ENCODE measurements around the gene STS.

The STS gene

DNA sequence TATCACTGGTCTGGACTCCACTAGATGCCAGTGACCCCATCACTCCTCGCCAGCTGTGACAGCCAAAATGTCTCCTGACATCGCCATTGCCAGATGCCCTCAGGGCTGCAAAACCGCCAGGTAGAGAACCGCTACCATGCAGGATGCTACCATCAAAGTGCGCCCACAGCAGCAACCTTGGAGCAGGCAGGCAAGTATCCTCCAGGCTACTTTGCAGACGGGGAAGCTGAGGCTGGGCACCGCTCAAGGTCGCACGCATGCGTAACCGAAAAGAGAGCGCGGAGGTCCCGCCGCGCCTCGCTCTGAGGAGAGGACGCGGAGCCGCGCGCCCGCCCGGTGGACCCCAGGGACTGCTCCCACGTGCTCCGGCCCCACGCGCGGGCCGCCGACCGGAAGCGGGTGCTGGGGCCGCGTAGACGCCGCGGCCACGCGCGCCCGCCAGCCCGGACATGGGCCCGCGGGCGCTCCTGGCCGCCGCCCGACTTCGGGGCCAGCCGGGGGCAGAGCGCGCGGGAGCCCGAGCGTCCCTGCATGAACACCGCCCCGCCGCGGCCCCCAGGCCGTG is at the start of gene STS:
Gene STS, plus strand, starts transcription at position 300 of the 565 bp plus-strand sequence. CDS start 105,488 bp downstream, outside the sequence.
- Histone ChIP-seq H3K36me3 (ENCODE audit: insufficient read depth, low read length) (no peaks in the 10 kb centered on the region), H3K27me3 (ENCODE audit: insufficient read depth, low read length) (no peaks in the 10 kb centered on the region), H3K4me1 (ENCODE audit: control insufficient read depth, insufficient read depth, low read length, unreplicated experiment) (peaks cover 18% of the 10 kb centered on the region), H3K79me2 (ENCODE audit: control insufficient read depth, insufficient read depth, low read length, unreplicated experiment) (peaks cover 53% of the 10 kb centered on the region), H3K27ac (ENCODE audit: low read depth, low read length) (peak within 1 kb of the TSS; percentile 86), H2AFZ (ENCODE audit: low read length, unreplicated experiment) (peak within 1 kb of the TSS; percentile 100), H3K4me3 (ENCODE audit: low read depth, low read length) (peak within 1 kb of the TSS; percentile 100)

- H2AFZ ChIP-seq (ENCODE audit: low read length, unreplicated experiment): no peak overlapping the region
- no peak overlapping the region for H3K27ac ChIP-seq (ENCODE audit: low read depth, low read length)
- peaks cover 19% of the 10 kb centered on the region for H3K36me3 ChIP-seq (ENCODE audit: insufficient read depth, low read length)
- H3K27me3 ChIP-seq (ENCODE audit: insufficient read depth, low read length): no peaks in the 10 kb centered on the region
- H3K4me3 ChIP-seq (ENCODE audit: low read depth, low read length): no peak overlapping the region
- peaks cover 20% of the 10 kb centered on the region for H3K79me2 ChIP-seq (ENCODE audit: control insufficient read depth, insufficient read depth, low read length, unreplicated experiment)
- H3K4me1 ChIP-seq (ENCODE audit: control insufficient read depth, insufficient read depth, low read length, unreplicated experiment): no peaks in the 10 kb centered on the region
Observed at GRCh38 chrX:7100022-7100421, 47.5 kb upstream of the STS start.

GRCh38 chrX:7102119-7102518 is 45.4 kb upstream of the STS start:
- Histone ChIP-seq H3K27me3 (ENCODE audit: insufficient read depth, low read length) (no peaks in the 10 kb centered on the region), H2AFZ (ENCODE audit: low read length, unreplicated experiment) (no peak overlapping the region), H3K4me1 (ENCODE audit: control insufficient read depth, insufficient read depth, low read length, unreplicated experiment) (no peaks in the 10 kb centered on the region), H3K4me3 (ENCODE audit: low read depth, low read length) (no peak overlapping the region), H3K27ac (ENCODE audit: low read depth, low read length) (no peak overlapping the region), H3K36me3 (ENCODE audit: insufficient read depth, low read length) (peaks cover 24% of the 10 kb centered on the region), H3K79me2 (ENCODE audit: control insufficient read depth, insufficient read depth, low read length, unreplicated experiment) (peaks cover 24% of the 10 kb centered on the region)

GRCh38 chrX:7106649-7107048 is 40.9 kb upstream of the STS start:
- Histone ChIP-seq H3K4me1 (ENCODE audit: control insufficient read depth, insufficient read depth, low read length, unreplicated experiment) (peaks cover 2% of the 10 kb centered on the region), H3K4me3 (ENCODE audit: low read depth, low read length) (no peak overlapping the region), H3K27me3 (ENCODE audit: insufficient read depth, low read length) (no peaks in the 10 kb centered on the region), H2AFZ (ENCODE audit: low read length, unreplicated experiment) (no peak overlapping the region), H3K36me3 (ENCODE audit: insufficient read depth, low read length) (peaks cover 24% of the 10 kb centered on the region), H3K79me2 (ENCODE audit: control insufficient read depth, insufficient read depth, low read length, unreplicated experiment) (peaks cover 14% of the 10 kb centered on the region), H3K27ac (ENCODE audit: low read depth, low read length) (no peak overlapping the region)

- peaks cover 2% of the 10 kb centered on the region for H3K4me1 ChIP-seq (ENCODE audit: control insufficient read depth, insufficient read depth, low read length, unreplicated experiment)
- H3K36me3 ChIP-seq (ENCODE audit: insufficient read depth, low read length): peaks cover 19% of the 10 kb centered on the region
- H3K27me3 ChIP-seq (ENCODE audit: insufficient read depth, low read length): no peaks in the 10 kb centered on the region
- H3K4me3 ChIP-seq (ENCODE audit: low read depth, low read length): no peak overlapping the region
- peaks cover 20% of the 10 kb centered on the region for H3K79me2 ChIP-seq (ENCODE audit: control insufficient read depth, insufficient read depth, low read length, unreplicated experiment)
- no peak overlapping the region for H3K27ac ChIP-seq (ENCODE audit: low read depth, low read length)
- no peak overlapping the region for H2AFZ ChIP-seq (ENCODE audit: low read length, unreplicated experiment)
Observed at GRCh38 chrX:7108030-7108429, 39.5 kb upstream of the STS start.

- Histone ChIP-seq H2AFZ (ENCODE audit: low read length, unreplicated experiment) (no peak overlapping the region), H3K27me3 (ENCODE audit: insufficient read depth, low read length) (no peaks in the 10 kb centered on the region), H3K27ac (ENCODE audit: low read depth, low read length) (no peak overlapping the region), H3K36me3 (ENCODE audit: insufficient read depth, low read length) (0 out of 2 replicates have a peak, but pooled peaks cover 10% of the 10 kb centered on the region), H3K4me3 (ENCODE audit: low read depth, low read length) (no peak overlapping the region), H3K4me1 (ENCODE audit: control insufficient read depth, insufficient read depth, low read length, unreplicated experiment) (peaks cover 2% of the 10 kb centered on the region), H3K79me2 (ENCODE audit: control insufficient read depth, insufficient read depth, low read length, unreplicated experiment) (peaks cover 18% of the 10 kb centered on the region)
Observed at GRCh38 chrX:7109049-7109531, 38.4 kb upstream of the STS start.

GRCh38 chrX:7109838-7110793 is 37.4 kb upstream of the STS start:
- Histone ChIP-seq H3K4me3 (ENCODE audit: low read depth, low read length) (no peak overlapping the region), H3K79me2 (ENCODE audit: control insufficient read depth, insufficient read depth, low read length, unreplicated experiment) (peaks cover 22% of the 10 kb centered on the region), H2AFZ (ENCODE audit: low read length, unreplicated experiment) (no peak overlapping the region), H3K27me3 (ENCODE audit: insufficient read depth, low read length) (no peaks in the 10 kb centered on the region), H3K27ac (ENCODE audit: low read depth, low read length) (no peak overlapping the region), H3K36me3 (ENCODE audit: insufficient read depth, low read length) (0 out of 2 replicates have a peak, but pooled peaks cover 5% of the 10 kb centered on the region), H3K4me1 (ENCODE audit: control insufficient read depth, insufficient read depth, low read length, unreplicated experiment) (peaks cover 2% of the 10 kb centered on the region)

- Histone ChIP-seq H3K79me2 (ENCODE audit: control insufficient read depth, insufficient read depth, low read length, unreplicated experiment) (peaks cover 29% of the 10 kb centered on the region), H3K4me3 (ENCODE audit: low read depth, low read length) (no peak overlapping the region), H3K27ac (ENCODE audit: low read depth, low read length) (no peak overlapping the region)
Observed at GRCh38 chrX:7110821-7111276, 36.7 kb upstream of the STS start.

GRCh38 chrX:7111518-7111917 is 36.0 kb upstream of the STS start:
- H3K4me1 ChIP-seq (ENCODE audit: control insufficient read depth, insufficient read depth, low read length, unreplicated experiment): peaks cover 2% of the 10 kb centered on the region
- no peak overlapping the region for H2AFZ ChIP-seq (ENCODE audit: low read length, unreplicated experiment)
- H3K36me3 ChIP-seq (ENCODE audit: insufficient read depth, low read length): no peaks in the 10 kb centered on the region
- H3K79me2 ChIP-seq (ENCODE audit: control insufficient read depth, insufficient read depth, low read length, unreplicated experiment): peaks cover 31% of the 10 kb centered on the region
- no peak overlapping the region for H3K27ac ChIP-seq (ENCODE audit: low read depth, low read length)
- H3K4me3 ChIP-seq (ENCODE audit: low read depth, low read length): no peak overlapping the region
- H3K27me3 ChIP-seq (ENCODE audit: insufficient read depth, low read length): no peaks in the 10 kb centered on the region

More at GRCh38 chrX:7110821-7111276, 36.7 kb upstream of the STS start:
- no peaks in the 10 kb centered on the region for H3K27me3 ChIP-seq (ENCODE audit: insufficient read depth, low read length)
- H2AFZ ChIP-seq (ENCODE audit: low read length, unreplicated experiment): no peak overlapping the region
- no peaks in the 10 kb centered on the region for H3K36me3 ChIP-seq (ENCODE audit: insufficient read depth, low read length)
- peaks cover 2% of the 10 kb centered on the region for H3K4me1 ChIP-seq (ENCODE audit: control insufficient read depth, insufficient read depth, low read length, unreplicated experiment)

DNA sequence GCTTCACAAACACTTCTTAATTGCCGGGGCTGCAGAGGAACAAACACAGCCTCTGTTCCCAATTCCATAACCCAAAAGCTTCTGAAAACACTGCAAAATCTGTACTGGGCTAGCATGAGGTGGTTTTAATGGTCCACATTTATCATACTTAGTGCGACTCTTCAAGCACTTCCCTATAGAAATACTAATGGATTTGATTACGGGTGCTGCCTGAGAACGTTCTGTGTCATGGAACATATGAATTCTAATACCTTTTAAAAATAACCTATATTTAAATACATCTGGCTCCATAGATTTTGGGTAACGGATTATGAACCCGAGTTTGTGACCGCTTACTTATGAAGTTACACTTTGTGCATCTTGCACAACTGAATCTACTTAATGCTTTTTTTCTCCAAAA is 35.4 kb upstream of the STS start:
- Histone ChIP-seq H3K79me2 (ENCODE audit: control insufficient read depth, insufficient read depth, low read length, unreplicated experiment) (peaks cover 32% of the 10 kb centered on the region), H2AFZ (ENCODE audit: low read length, unreplicated experiment) (no peak overlapping the region), H3K4me3 (ENCODE audit: low read depth, low read length) (no peak overlapping the region), H3K4me1 (ENCODE audit: control insufficient read depth, insufficient read depth, low read length, unreplicated experiment) (peaks cover 2% of the 10 kb centered on the region), H3K27ac (ENCODE audit: low read depth, low read length) (no peak overlapping the region), H3K27me3 (ENCODE audit: insufficient read depth, low read length) (no peaks in the 10 kb centered on the region), H3K36me3 (ENCODE audit: insufficient read depth, low read length) (no peaks in the 10 kb centered on the region)
